H9 (cell line): ENCODE measurements around the gene SPINK6. TPM values are rescaled to one million over a fixed set of nuclear protein-coding genes. Genes with fewer than 3 reads are reported as not detected.

ENCODE experiments used
- DNase-seq: peaks from one replicate; pipeline ENCODE4 v3.0.0-alpha.2; 2017
- H2AFZ ChIP-seq: one replicate; pipeline ENCODE4 v1.6.1; 2013; ENCODE audit warnings: mild to moderate bottlenecking, low read length, control low read depth, moderate library complexity
- H2AK5ac ChIP-seq: 2 replicates; pipeline ENCODE4 v1.6.1; 2013; ENCODE audit warnings: low read length, control low read depth, mixed read lengths; ENCODE audit not compliant: insufficient read length
- H2BK120ac ChIP-seq: one replicate; pipeline ENCODE4 v1.6.1; 2013; ENCODE audit warnings: low read depth, mild to moderate bottlenecking, low read length, control low read depth, inconsistent platforms; ENCODE audit not compliant: poor library complexity, severe bottlenecking
- H2BK12ac ChIP-seq: 2 replicates; pipeline ENCODE4 v1.6.1; 2013; ENCODE audit warnings: low read length, control low read depth, mixed read lengths, low read depth; ENCODE audit not compliant: insufficient read length
- H2BK15ac ChIP-seq: 2 replicates; pipeline ENCODE4 v1.6.1; 2013; ENCODE audit warnings: low read depth, low read length, control low read depth
- H2BK20ac ChIP-seq: one replicate; pipeline ENCODE4 v1.6.1; 2013; ENCODE audit warnings: low read depth, mild to moderate bottlenecking, low read length, control low read depth, inconsistent platforms; ENCODE audit not compliant: poor library complexity, severe bottlenecking
- H2BK5ac ChIP-seq: 2 replicates; pipeline ENCODE4 v1.6.1; 2013; ENCODE audit warnings: low read length, control low read depth, mixed read lengths; ENCODE audit not compliant: insufficient read length
- H3K14ac ChIP-seq: 2 replicates; pipeline ENCODE4 v1.6.1; 2013; ENCODE audit warnings: low read length, control low read depth; ENCODE audit not compliant: insufficient read depth
- H3K18ac ChIP-seq: 2 replicates; pipeline ENCODE4 v1.6.1; 2013; ENCODE audit warnings: low read depth, mild to moderate bottlenecking, mixed read lengths, low read length, control low read depth; ENCODE audit not compliant: insufficient read length
- H3K23ac ChIP-seq: 2 replicates; pipeline ENCODE4 v1.6.1; 2013; ENCODE audit warnings: low read length, control low read depth, mixed read lengths, low read depth; ENCODE audit not compliant: insufficient read length
- H3K23me2 ChIP-seq: 2 replicates; pipeline ENCODE4 v1.6.1; 2013; ENCODE audit warnings: low read depth, mild to moderate bottlenecking, mixed read lengths, low read length, control low read depth; ENCODE audit not compliant: insufficient read length, poor library complexity, severe bottlenecking
- H3K27ac ChIP-seq: 2 replicates; pipeline ENCODE4 v1.5.1; 2013; ENCODE audit warnings: low read length, control low read depth, mixed read lengths, low read depth; ENCODE audit not compliant: insufficient read length
- H3K27me3 ChIP-seq: 2 replicates; pipeline ENCODE4 v1.6.1; 2013; ENCODE audit warnings: low read length, control low read depth, inconsistent platforms; ENCODE audit not compliant: insufficient read depth
- H3K4ac ChIP-seq: 2 replicates; pipeline ENCODE4 v1.6.1; 2013; ENCODE audit warnings: low read depth, mild to moderate bottlenecking, control low read depth, inconsistent platforms, low read length, moderate library complexity
- H3K4me1 ChIP-seq: 2 replicates; pipeline ENCODE4 v1.6.1; 2013; ENCODE audit warnings: low read length, control low read depth, inconsistent platforms; ENCODE audit not compliant: insufficient read depth
- H3K4me2 ChIP-seq: 2 replicates; pipeline ENCODE4 v1.6.1; 2013; ENCODE audit warnings: low read length, control low read depth, mixed read lengths; ENCODE audit not compliant: insufficient read length, insufficient read depth
- H3K56ac ChIP-seq: 2 replicates; pipeline ENCODE4 v1.6.1; 2013; ENCODE audit warnings: low read depth, mild to moderate bottlenecking, mixed read lengths, low read length, control low read depth; ENCODE audit not compliant: insufficient read length
- H3K79me1 ChIP-seq: 2 replicates; pipeline ENCODE4 v1.6.1; 2013; ENCODE audit warnings: low read depth, mild to moderate bottlenecking, moderate library complexity, low read length, control low read depth, inconsistent platforms; ENCODE audit not compliant: insufficient read depth, poor library complexity, severe bottlenecking
- H3K79me2 ChIP-seq: 2 replicates; pipeline ENCODE4 v1.6.1; 2013; ENCODE audit warnings: low read length, control low read depth, inconsistent platforms; ENCODE audit not compliant: insufficient read depth
- H3K9ac ChIP-seq: 2 replicates; pipeline ENCODE4 v1.6.1; 2013; ENCODE audit warnings: low read length, control low read depth, mixed read lengths; ENCODE audit not compliant: insufficient read length; ENCODE audit errors: extremely low read depth
- H3K9me3 ChIP-seq: one replicate; pipeline ENCODE4 v1.6.1; 2013; ENCODE audit warnings: low read depth, low read length, inconsistent platforms; ENCODE audit not compliant: control insufficient read depth
- H3T11ph ChIP-seq: one replicate; pipeline ENCODE4 v1.6.1; 2013; ENCODE audit warnings: mild to moderate bottlenecking, low read length, control low read depth, inconsistent platforms
- H4K20me1 ChIP-seq: one replicate; pipeline ENCODE4 v1.6.1; 2013; ENCODE audit not compliant: control insufficient read depth, insufficient read length, insufficient read depth
- H4K5ac ChIP-seq: 2 replicates; pipeline ENCODE4 v1.6.1; 2013; ENCODE audit warnings: low read depth, mild to moderate bottlenecking, mixed read lengths, low read length, control low read depth; ENCODE audit not compliant: insufficient read length
- H4K8ac ChIP-seq: replicated peaks from 2 replicates; pipeline ENCODE4 v1.6.1; 2013; ENCODE audit warnings: low read length, control low read depth, mixed read lengths, low read depth; ENCODE audit not compliant: insufficient read length
- H4K91ac ChIP-seq: 2 replicates; pipeline ENCODE4 v1.6.1; 2013; ENCODE audit warnings: low read depth, mild to moderate bottlenecking, moderate library complexity, mixed read lengths, low read length, control low read depth; ENCODE audit not compliant: insufficient read length
- H3K27ac Mint-ChIP-seq, 3 experiments: 2 replicates in 2 of 3; 3 replicates in 1 of 3; pipeline ENCODE4 v1.8.0; 2020 to 2021; ENCODE audit warnings: mixed read lengths in 3 of 3, mild to moderate bottlenecking in 1 of 3, moderate library complexity in 1 of 3
- H3K27me3 Mint-ChIP-seq: 2 replicates; pipeline ENCODE4 v1.8.0; 2021; ENCODE audit warnings: low read depth, mild to moderate bottlenecking, moderate library complexity, mixed read lengths
- H3K36me3 Mint-ChIP-seq, 3 experiments: 2 replicates in 2 of 3; 3 replicates in 1 of 3; pipeline ENCODE4 v1.8.0; 2020 to 2021; ENCODE audit warnings: low read depth in 3 of 3, mixed read lengths in 3 of 3; ENCODE audit not compliant: insufficient read depth in 1 of 3
- H3K4me1 Mint-ChIP-seq, 2 experiments: 2 replicates each; pipeline ENCODE4 v1.8.0; 2020; ENCODE audit warnings: mixed read lengths in 2 of 2
- H3K4me3 Mint-ChIP-seq, 2 experiments: 2 replicates in 1 of 2; 3 replicates in 1 of 2; pipeline ENCODE4 v1.8.0; 2020 to 2021; ENCODE audit warnings: mild to moderate bottlenecking in 2 of 2, mixed read lengths in 2 of 2, moderate library complexity in 1 of 2
- H3K9me3 Mint-ChIP-seq, 2 experiments: 2 replicates in 1 of 2; 3 replicates in 1 of 2; pipeline ENCODE4 v1.8.0; 2020; ENCODE audit warnings: mild to moderate bottlenecking in 2 of 2, mixed read lengths in 2 of 2, moderate library complexity in 1 of 2
- CTCF ChIP-seq: fragments of 200-600 bp; sonication (generic); conservative IDR thresholded peaks from 3 replicates; pipeline ENCODE4 v1.8.0; 2021; ENCODE audit warnings: antibody characterized with exemption, mild to moderate bottlenecking
- WGBS: extraction: QIAGEN DNeasy Blood & Tissue Kit; methylation state at CpG from one replicate; pipeline ENCODE4 v1.1.7; 2013; ENCODE audit warnings: missing lambda C conversion rate, low lambda C conversion rate, mixed read lengths; ENCODE audit not compliant: insufficient read length; ENCODE audit errors: extremely low coverage; 5-methylcytosine and 5-hydroxymethylcytosine counted together
- long read RNA-seq: library from polyadenylated mRNA; unstranded; transcript quantifications from one replicate; pipeline ENCODE4 v2.0.0, GENCODE V29; 2020
- total RNA-seq: library from RNA; stranded (reverse); gene quantifications from 2 replicates; pipeline ENCODE4 v1.2.1, GENCODE V29; 2021

The SPINK6 gene
- not detected in 2 replicates for total RNA-seq
- long read RNA-seq: 0 reads

GRCh38 chr5:148202531-148203203, at the start of gene SPINK6:
SPINK6 (plus strand) TSS chr5:148203042; CDS start chr5:148203097, 55 bp downstream.
- no peak within 1 kb of the TSS for H4K91ac ChIP-seq
- H3K36me3 Mint-ChIP-seq: no peaks in the 10 kb centered on the region
- no peak within 1 kb of the TSS for H3T11ph ChIP-seq
- no peak within 1 kb of the TSS for H3K56ac ChIP-seq
- H2BK12ac ChIP-seq: no peak within 1 kb of the TSS
- no peak within 1 kb of the TSS for H2AK5ac ChIP-seq
- H4K8ac ChIP-seq: no peak within 1 kb of the TSS
- no peaks in the 10 kb centered on the region for H3K27me3 ChIP-seq
- H2BK15ac ChIP-seq: no peak within 1 kb of the TSS
- TF ChIP-seq CTCF: no peak
- H3K79me2 ChIP-seq: no peaks in the 10 kb centered on the region
- H4K20me1 ChIP-seq: no peaks in the 10 kb centered on the region
- no peak within 1 kb of the TSS for H3K14ac ChIP-seq
- no peaks in the 10 kb centered on the region for H3K9me3 Mint-ChIP-seq
- no peak within 1 kb of the TSS for H2BK120ac ChIP-seq
- no peak within 1 kb of the TSS for H3K18ac ChIP-seq
- H3K9ac ChIP-seq: no peak within 1 kb of the TSS
- H2BK5ac ChIP-seq: no peak within 1 kb of the TSS
- WGBS: no CpG with 5 or more reads among the region's 2 CpGs
- no peak within 1 kb of the TSS for H3K4ac ChIP-seq
- DNase-seq: no peak
- H3K27ac ChIP-seq: no peak within 1 kb of the TSS
- H3K27me3 Mint-ChIP-seq: no peaks in the 10 kb centered on the region
- H3K79me1 ChIP-seq: no peaks in the 10 kb centered on the region
- H3K4me2 ChIP-seq: no peak within 1 kb of the TSS
- no peak within 1 kb of the TSS for H4K5ac ChIP-seq
- no peak within 1 kb of the TSS for H2AFZ ChIP-seq
- H3K9me3 ChIP-seq: no peaks in the 10 kb centered on the region
- no peak within 1 kb of the TSS for H2BK20ac ChIP-seq
- H3K27ac Mint-ChIP-seq: no peak within 1 kb of the TSS
- peaks cover 0 to 8% of the 10 kb centered on the region in 2 experiments; a peak in 3 of 4 replicates for H3K4me1 Mint-ChIP-seq
- H3K4me1 ChIP-seq: 0 out of 2 replicates have a peak, but pooled peaks cover 2% of the 10 kb centered on the region
- no peaks in the 10 kb centered on the region for H3K23me2 ChIP-seq
- no peak within 1 kb of the TSS for H3K23ac ChIP-seq
- H3K4me3 Mint-ChIP-seq: no peak within 1 kb of the TSS
